ENCODE measurements around the gene PRKAR1B.

- TF ChIP-seq CTCF (IDR thresholded peaks at IDR 0.05; ENCODE audit: low read length): no peak
- TF ChIP-seq EZH2 (IDR thresholded peaks at IDR 0.05; ENCODE audit: borderline replicate concordance, low read length): no peak
These were observed 130.8 kb downstream of the PRKAR1B start for GRCh38 chr7:596071-596818.

Data from OCI-LY1 (cell line).